GM23338 (cell line): ENCODE results near the gene TMEM87B. TPM values are rescaled to one million over a fixed set of nuclear protein-coding genes. Genes with fewer than 3 reads are reported as not detected.

ENCODE experiments used
- ATAC-seq: fragments of 200-7000 bp; cut with Tn5 transposase; 3 replicates; pipeline ENCODE4 v1.9.1; 2020
- DNase-seq: peaks from one replicate; pipeline ENCODE4 v3.0.0-alpha.2; 2015; ENCODE audit warnings: low spot score
- H2AFZ ChIP-seq: fragments of 200-600 bp; sonication (generic); 2 replicates; pipeline ENCODE4 v1.8.0; 2016; ENCODE audit warnings: antibody characterized with exemption, mild to moderate bottlenecking, moderate library complexity
- H3F3A ChIP-seq: fragments of 200-600 bp; sonication (generic); replicated peaks from 2 replicates; pipeline ENCODE4 v1.8.0; 2017; ENCODE audit warnings: antibody characterized with exemption, mixed run types, low read depth
- H3K27ac ChIP-seq: fragments of 200-600 bp; sonication (generic); 2 replicates; pipeline ENCODE4 v1.6.1; 2016; ENCODE audit warnings: low read depth
- H3K27me3 ChIP-seq: fragments of 200-600 bp; sonication (generic); 2 replicates; pipeline ENCODE4 v1.8.0; 2016; ENCODE audit warnings: mild to moderate bottlenecking, mixed run types, moderate library complexity; ENCODE audit not compliant: insufficient read depth
- H3K36me3 ChIP-seq: fragments of 200-600 bp; sonication (generic); 2 replicates; pipeline ENCODE4 v1.8.0; 2016; ENCODE audit warnings: mild to moderate bottlenecking; ENCODE audit not compliant: insufficient read depth
- H3K4me1 ChIP-seq: fragments of 200-600 bp; sonication (generic); 2 replicates; pipeline ENCODE4 v1.8.0; 2016; ENCODE audit warnings: mild to moderate bottlenecking, moderate library complexity; ENCODE audit not compliant: insufficient read depth
- H3K4me2 ChIP-seq: fragments of 200-600 bp; sonication (generic); 2 replicates; pipeline ENCODE4 v1.7.1; 2017; ENCODE audit warnings: mixed run types
- H3K4me3 ChIP-seq: fragments of 200-600 bp; sonication (generic); 2 replicates; pipeline ENCODE4 v1.6.1; 2016; ENCODE audit warnings: mixed run types
- H3K79me2 ChIP-seq: fragments of 200-600 bp; sonication (generic); replicated peaks from 2 replicates; pipeline ENCODE4 v1.8.0; 2017; ENCODE audit warnings: mild to moderate bottlenecking; ENCODE audit not compliant: insufficient read depth
- H3K9me2 ChIP-seq: fragments of 200-600 bp; sonication (generic); 2 replicates; pipeline ENCODE4 v1.8.0; 2017; ENCODE audit not compliant: insufficient read depth
- H4K20me1 ChIP-seq: fragments of 200-600 bp; sonication (generic); replicated peaks from 2 replicates; pipeline ENCODE4 v1.8.0; 2017; ENCODE audit warnings: mild to moderate bottlenecking; ENCODE audit not compliant: insufficient read depth
- H3K27ac Mint-ChIP-seq: 2 replicates; pipeline ENCODE4 v1.8.0; 2020; ENCODE audit warnings: inconsistent platforms, mild to moderate bottlenecking, moderate library complexity, mixed read lengths
- H3K27me3 Mint-ChIP-seq: 3 replicates; pipeline ENCODE4 v1.8.0; 2022; ENCODE audit warnings: low read depth, mild to moderate bottlenecking, moderate library complexity, mixed read lengths, inconsistent platforms; ENCODE audit not compliant: insufficient read depth, poor library complexity
- H3K36me3 Mint-ChIP-seq: 3 replicates; pipeline ENCODE4 v1.8.0; 2021; ENCODE audit warnings: low read depth, mild to moderate bottlenecking, inconsistent platforms, moderate library complexity, mixed read lengths
- H3K4me1 Mint-ChIP-seq: 3 replicates; pipeline ENCODE4 v1.8.0; 2020; ENCODE audit warnings: mild to moderate bottlenecking, inconsistent platforms, mixed read lengths
- H3K4me3 Mint-ChIP-seq: 3 replicates; pipeline ENCODE4 v1.8.0; 2021; ENCODE audit warnings: moderate library complexity, mild to moderate bottlenecking, inconsistent platforms, mixed read lengths
- H3K9me3 Mint-ChIP-seq: 3 replicates; pipeline ENCODE4 v1.8.0; 2020; ENCODE audit warnings: moderate library complexity, mild to moderate bottlenecking, inconsistent platforms, mixed read lengths
- CREB1 ChIP-seq: fragments of 250-450 bp; sonication (Bioruptor Pico); IDR thresholded peaks from 2 replicates; pipeline ENCODE4 v1.5.0; 2020; ENCODE audit warnings: low read depth, mild to moderate bottlenecking, moderate library complexity
- EZH2 ChIP-seq: fragments of 200-600 bp; sonication (generic); IDR thresholded peaks from one replicate; pipeline ENCODE4 v1.8.0; 2017; ENCODE audit warnings: antibody characterized with exemption, mild to moderate bottlenecking, low read depth; ENCODE audit not compliant: unreplicated experiment
- EZH2phosphoT487 ChIP-seq: fragments of 200-600 bp; sonication (generic); IDR thresholded peaks from one replicate; pipeline ENCODE4 v1.8.1; 2018; ENCODE audit warnings: antibody characterized with exemption; ENCODE audit not compliant: unreplicated experiment
- JUNB ChIP-seq: IDR thresholded peaks from one replicate; pipeline ENCODE4 v1.6.1; 2016; ENCODE audit warnings: antibody characterized with exemption; ENCODE audit not compliant: unreplicated experiment
- NANOG ChIP-seq: IDR thresholded peaks from 2 replicates; pipeline ENCODE4 v1.6.1; 2016; ENCODE audit warnings: antibody characterized with exemption, borderline replicate concordance
- POLR2AphosphoS5 ChIP-seq: IDR thresholded peaks from 2 replicates; pipeline ENCODE4 v1.6.1; 2016; ENCODE audit warnings: antibody characterized with exemption, low read depth
- STAT1 ChIP-seq: IDR thresholded peaks from one replicate; pipeline ENCODE4 v1.6.1; 2016; ENCODE audit warnings: antibody characterized with exemption; ENCODE audit not compliant: unreplicated experiment
- ZNF114 ChIP-seq: fragments of 250-450 bp; sonication (Bioruptor Pico); IDR thresholded peaks from 2 replicates; pipeline ENCODE4 v1.5.0; 2020; ENCODE audit warnings: mild to moderate bottlenecking, moderate library complexity
- ZNF331 ChIP-seq: fragments of 250-450 bp; sonication (Bioruptor Pico); IDR thresholded peaks from 2 replicates; pipeline ENCODE4 v1.5.0; 2020; ENCODE audit warnings: low read depth, mild to moderate bottlenecking, moderate library complexity
- polyA plus RNA-seq: library from polyadenylated mRNA; unstranded; fragments of >200 nt; fragmentation: Nextera tagmentation; extraction: Ambion mirVana; gene quantifications from 2 replicates; pipeline ENCODE4 v1.2.1, GENCODE V29; 2016
- total RNA-seq: library from RNA; depleted of rRNA; stranded (reverse); fragments of >200 nt; shearing (Covaris generic); gene quantifications from 2 replicates; pipeline ENCODE4 v1.2.3, GENCODE V29; 2014
- TF ChIP-seq, protein P1 (sequence below): fragments of 250-450 bp; sonication (Bioruptor Pico); IDR thresholded peaks from 2 replicates; pipeline ENCODE4 v1.5.0; 2020; ENCODE audit warnings: mild to moderate bottlenecking, moderate library complexity
- TF ChIP-seq, protein P2 (sequence below): IDR thresholded peaks from 2 replicates; pipeline ENCODE4 v1.6.1; 2016; ENCODE audit warnings: antibody characterized with exemption
- TF ChIP-seq, protein P3 (sequence below), 2 experiments: fragments of 200-600 bp in 1 of 2; sonication (generic) in 1 of 2; conservative IDR thresholded peaks; 2 replicates each; pipeline versions ENCODE4 v1.5.1 to v1.6.1; 2016 to 2017; ENCODE audit warnings: antibody characterized with exemption in 2 of 2, low read depth in 2 of 2, mild to moderate bottlenecking in 2 of 2, moderate library complexity in 1 of 2
- TF ChIP-seq, protein P4 (sequence below): IDR thresholded peaks from one replicate; pipeline ENCODE4 v1.6.1; 2018; ENCODE audit warnings: antibody characterized with exemption; ENCODE audit not compliant: unreplicated experiment

Gene TMEM87B
- total and polyA plus RNA-seq, 2 experiments from 2014 or later, result 7.0 to 15.4 TPM

DNA sequence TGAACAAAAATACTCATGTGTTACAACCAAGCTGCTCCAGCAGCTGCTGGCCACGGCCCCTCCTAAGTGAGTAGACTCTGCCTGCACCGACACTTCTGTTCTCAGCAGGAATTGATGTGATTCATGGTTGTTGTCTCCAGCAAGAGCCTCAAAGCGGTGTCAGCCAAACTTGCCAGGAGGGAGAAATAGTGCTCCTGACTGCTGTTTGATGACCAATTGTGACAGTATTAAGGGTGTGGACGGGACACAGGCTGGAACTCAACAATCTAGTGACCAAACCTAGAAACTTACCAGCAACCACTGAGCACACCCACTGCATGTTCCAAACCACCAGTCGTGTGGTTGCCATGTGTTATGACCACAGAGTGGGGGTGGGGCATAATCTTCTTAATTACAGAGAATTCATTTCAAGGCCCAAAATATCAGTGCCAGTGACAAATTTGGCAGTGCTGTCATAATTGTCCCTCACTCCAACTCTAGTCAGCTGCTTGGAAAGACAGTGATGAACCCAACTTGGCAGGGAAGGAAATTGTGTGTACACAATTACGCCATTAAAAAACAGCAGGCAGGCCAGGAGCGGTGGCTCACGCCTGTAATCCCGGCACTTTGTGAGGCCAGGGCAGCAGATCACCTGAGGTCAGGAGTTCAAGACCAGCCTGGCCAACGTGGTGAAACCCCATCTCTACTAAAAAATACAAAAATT lies 113.5 kb downstream of the TMEM87B start:
- Histone ChIP-seq H3K4me3 (no peak overlapping the region), H3K4me1 (no peaks in the 10 kb centered on the region), H4K20me1 (no peaks in the 10 kb centered on the region), H3K27me3 (no peaks in the 10 kb centered on the region), H3K9me2 (peaks cover 9% of the 10 kb centered on the region; the same call in 1 of the 2 replicates), H3K27ac (no peak overlapping the region), H3K79me2 (no peaks in the 10 kb centered on the region), H2AFZ (no peak overlapping the region), H3K4me2 (no peak overlapping the region), H3F3A (no peaks in the 10 kb centered on the region), H3K36me3 (no peaks in the 10 kb centered on the region)
- TF ChIP-seq, protein P1, sequence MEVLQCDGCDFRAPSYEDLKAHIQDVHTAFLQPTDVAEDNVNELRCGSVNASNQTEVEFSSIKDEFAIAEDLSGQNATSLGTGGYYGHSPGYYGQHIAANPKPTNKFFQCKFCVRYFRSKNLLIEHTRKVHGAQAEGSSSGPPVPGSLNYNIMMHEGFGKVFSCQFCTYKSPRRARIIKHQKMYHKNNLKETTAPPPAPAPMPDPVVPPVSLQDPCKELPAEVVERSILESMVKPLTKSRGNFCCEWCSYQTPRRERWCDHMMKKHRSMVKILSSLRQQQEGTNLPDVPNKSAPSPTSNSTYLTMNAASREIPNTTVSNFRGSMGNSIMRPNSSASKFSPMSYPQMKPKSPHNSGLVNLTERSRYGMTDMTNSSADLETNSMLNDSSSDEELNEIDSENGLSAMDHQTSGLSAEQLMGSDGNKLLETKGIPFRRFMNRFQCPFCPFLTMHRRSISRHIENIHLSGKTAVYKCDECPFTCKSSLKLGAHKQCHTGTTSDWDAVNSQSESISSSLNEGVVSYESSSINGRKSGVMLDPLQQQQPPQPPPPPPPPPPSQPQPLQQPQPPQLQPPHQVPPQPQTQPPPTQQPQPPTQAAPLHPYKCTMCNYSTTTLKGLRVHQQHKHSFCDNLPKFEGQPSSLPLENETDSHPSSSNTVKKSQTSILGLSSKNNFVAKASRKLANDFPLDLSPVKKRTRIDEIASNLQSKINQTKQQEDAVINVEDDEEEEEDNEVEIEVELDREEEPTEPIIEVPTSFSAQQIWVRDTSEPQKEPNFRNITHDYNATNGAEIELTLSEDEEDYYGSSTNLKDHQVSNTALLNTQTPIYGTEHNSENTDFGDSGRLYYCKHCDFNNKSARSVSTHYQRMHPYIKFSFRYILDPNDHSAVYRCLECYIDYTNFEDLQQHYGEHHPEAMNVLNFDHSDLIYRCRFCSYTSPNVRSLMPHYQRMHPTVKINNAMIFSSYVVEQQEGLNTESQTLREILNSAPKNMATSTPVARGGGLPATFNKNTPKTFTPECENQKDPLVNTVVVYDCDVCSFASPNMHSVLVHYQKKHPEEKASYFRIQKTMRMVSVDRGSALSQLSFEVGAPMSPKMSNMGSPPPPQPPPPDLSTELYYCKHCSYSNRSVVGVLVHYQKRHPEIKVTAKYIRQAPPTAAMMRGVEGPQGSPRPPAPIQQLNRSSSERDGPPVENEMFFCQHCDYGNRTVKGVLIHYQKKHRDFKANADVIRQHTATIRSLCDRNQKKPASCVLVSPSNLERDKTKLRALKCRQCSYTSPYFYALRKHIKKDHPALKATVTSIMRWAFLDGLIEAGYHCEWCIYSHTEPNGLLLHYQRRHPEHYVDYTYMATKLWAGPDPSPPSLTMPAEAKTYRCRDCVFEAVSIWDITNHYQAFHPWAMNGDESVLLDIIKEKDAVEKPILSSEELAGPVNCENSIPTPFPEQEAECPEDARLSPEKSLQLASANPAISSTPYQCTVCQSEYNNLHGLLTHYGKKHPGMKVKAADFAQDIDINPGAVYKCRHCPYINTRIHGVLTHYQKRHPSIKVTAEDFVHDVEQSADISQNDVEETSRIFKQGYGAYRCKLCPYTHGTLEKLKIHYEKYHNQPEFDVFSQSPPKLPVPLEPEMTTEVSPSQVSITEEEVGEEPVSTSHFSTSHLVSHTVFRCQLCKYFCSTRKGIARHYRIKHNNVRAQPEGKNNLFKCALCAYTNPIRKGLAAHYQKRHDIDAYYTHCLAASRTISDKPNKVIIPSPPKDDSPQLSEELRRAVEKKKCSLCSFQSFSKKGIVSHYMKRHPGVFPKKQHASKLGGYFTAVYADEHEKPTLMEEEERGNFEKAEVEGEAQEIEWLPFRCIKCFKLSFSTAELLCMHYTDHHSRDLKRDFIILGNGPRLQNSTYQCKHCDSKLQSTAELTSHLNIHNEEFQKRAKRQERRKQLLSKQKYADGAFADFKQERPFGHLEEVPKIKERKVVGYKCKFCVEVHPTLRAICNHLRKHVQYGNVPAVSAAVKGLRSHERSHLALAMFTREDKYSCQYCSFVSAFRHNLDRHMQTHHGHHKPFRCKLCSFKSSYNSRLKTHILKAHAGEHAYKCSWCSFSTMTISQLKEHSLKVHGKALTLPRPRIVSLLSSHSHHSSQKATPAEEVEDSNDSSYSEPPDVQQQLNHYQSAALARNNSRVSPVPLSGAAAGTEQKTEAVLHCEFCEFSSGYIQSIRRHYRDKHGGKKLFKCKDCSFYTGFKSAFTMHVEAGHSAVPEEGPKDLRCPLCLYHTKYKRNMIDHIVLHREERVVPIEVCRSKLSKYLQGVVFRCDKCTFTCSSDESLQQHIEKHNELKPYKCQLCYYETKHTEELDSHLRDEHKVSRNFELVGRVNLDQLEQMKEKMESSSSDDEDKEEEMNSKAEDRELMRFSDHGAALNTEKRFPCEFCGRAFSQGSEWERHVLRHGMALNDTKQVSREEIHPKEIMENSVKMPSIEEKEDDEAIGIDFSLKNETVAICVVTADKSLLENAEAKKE, result no peak
- no peak for TF ChIP-seq EZH2phosphoT487
- TF ChIP-seq, protein P2, sequence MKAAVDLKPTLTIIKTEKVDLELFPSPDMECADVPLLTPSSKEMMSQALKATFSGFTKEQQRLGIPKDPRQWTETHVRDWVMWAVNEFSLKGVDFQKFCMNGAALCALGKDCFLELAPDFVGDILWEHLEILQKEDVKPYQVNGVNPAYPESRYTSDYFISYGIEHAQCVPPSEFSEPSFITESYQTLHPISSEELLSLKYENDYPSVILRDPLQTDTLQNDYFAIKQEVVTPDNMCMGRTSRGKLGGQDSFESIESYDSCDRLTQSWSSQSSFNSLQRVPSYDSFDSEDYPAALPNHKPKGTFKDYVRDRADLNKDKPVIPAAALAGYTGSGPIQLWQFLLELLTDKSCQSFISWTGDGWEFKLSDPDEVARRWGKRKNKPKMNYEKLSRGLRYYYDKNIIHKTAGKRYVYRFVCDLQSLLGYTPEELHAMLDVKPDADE, result no peak
- no peak for TF ChIP-seq CREB1 (CRISPR knock-in tag)
- TF ChIP-seq, protein P3, sequence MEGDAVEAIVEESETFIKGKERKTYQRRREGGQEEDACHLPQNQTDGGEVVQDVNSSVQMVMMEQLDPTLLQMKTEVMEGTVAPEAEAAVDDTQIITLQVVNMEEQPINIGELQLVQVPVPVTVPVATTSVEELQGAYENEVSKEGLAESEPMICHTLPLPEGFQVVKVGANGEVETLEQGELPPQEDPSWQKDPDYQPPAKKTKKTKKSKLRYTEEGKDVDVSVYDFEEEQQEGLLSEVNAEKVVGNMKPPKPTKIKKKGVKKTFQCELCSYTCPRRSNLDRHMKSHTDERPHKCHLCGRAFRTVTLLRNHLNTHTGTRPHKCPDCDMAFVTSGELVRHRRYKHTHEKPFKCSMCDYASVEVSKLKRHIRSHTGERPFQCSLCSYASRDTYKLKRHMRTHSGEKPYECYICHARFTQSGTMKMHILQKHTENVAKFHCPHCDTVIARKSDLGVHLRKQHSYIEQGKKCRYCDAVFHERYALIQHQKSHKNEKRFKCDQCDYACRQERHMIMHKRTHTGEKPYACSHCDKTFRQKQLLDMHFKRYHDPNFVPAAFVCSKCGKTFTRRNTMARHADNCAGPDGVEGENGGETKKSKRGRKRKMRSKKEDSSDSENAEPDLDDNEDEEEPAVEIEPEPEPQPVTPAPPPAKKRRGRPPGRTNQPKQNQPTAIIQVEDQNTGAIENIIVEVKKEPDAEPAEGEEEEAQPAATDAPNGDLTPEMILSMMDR (conservative IDR thresholded peaks at IDR 0.05; ENCODE audit: low read depth in 2 of 2), result no peak
- TF ChIP-seq JUNB, result no peak
- no peak for TF ChIP-seq POLR2AphosphoS5
- TF ChIP-seq STAT1, result no peak
- TF ChIP-seq, protein P4, sequence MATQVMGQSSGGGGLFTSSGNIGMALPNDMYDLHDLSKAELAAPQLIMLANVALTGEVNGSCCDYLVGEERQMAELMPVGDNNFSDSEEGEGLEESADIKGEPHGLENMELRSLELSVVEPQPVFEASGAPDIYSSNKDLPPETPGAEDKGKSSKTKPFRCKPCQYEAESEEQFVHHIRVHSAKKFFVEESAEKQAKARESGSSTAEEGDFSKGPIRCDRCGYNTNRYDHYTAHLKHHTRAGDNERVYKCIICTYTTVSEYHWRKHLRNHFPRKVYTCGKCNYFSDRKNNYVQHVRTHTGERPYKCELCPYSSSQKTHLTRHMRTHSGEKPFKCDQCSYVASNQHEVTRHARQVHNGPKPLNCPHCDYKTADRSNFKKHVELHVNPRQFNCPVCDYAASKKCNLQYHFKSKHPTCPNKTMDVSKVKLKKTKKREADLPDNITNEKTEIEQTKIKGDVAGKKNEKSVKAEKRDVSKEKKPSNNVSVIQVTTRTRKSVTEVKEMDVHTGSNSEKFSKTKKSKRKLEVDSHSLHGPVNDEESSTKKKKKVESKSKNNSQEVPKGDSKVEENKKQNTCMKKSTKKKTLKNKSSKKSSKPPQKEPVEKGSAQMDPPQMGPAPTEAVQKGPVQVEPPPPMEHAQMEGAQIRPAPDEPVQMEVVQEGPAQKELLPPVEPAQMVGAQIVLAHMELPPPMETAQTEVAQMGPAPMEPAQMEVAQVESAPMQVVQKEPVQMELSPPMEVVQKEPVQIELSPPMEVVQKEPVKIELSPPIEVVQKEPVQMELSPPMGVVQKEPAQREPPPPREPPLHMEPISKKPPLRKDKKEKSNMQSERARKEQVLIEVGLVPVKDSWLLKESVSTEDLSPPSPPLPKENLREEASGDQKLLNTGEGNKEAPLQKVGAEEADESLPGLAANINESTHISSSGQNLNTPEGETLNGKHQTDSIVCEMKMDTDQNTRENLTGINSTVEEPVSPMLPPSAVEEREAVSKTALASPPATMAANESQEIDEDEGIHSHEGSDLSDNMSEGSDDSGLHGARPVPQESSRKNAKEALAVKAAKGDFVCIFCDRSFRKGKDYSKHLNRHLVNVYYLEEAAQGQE, result no peak
- no peak for TF ChIP-seq EZH2
- TF ChIP-seq ZNF114 (CRISPR knock-in tag), result no peak
- TF ChIP-seq NANOG, result no peak
- TF ChIP-seq ZNF331, result no peak
- Mint-ChIP-seq H3K27ac (no peak overlapping the region), H3K36me3 (no peaks in the 10 kb centered on the region), H3K27me3 (peaks cover 4% of the 10 kb centered on the region), H3K4me3 (no peak overlapping the region), H3K9me3 (no peaks in the 10 kb centered on the region), H3K4me1 (no peaks in the 10 kb centered on the region)
- no peak for ATAC-seq
- no peak for DNase-seq
